Osteocyte (in vitro differentiated cells): ENCODE results near the gene CCDC51. TPM values are rescaled to one million over a fixed set of nuclear protein-coding genes. Genes with fewer than 3 reads are reported as not detected.
"Not testable (repeated sequence)": the region's sequence is repeated elsewhere in the genome, so short reads cannot be mapped to it uniquely, and the experiment has no call there.

ENCODE experiments used
- DNase-seq: peaks from one replicate; pipeline ENCODE4 v3.0.0; 2021; ENCODE audit warnings: mixed read lengths; ENCODE audit not compliant: unreplicated experiment; ENCODE audit errors: extremely low spot score
- H3K27ac Mint-ChIP-seq: one replicate; pipeline ENCODE4 v1.8.0; 2021; ENCODE audit warnings: mild to moderate bottlenecking, mixed read lengths; ENCODE audit not compliant: unreplicated experiment
- H3K27me3 Mint-ChIP-seq: one replicate; pipeline ENCODE4 v1.8.0; 2021; ENCODE audit warnings: mixed read lengths; ENCODE audit not compliant: unreplicated experiment
- H3K36me3 Mint-ChIP-seq: one replicate; pipeline ENCODE4 v1.8.0; 2021; ENCODE audit warnings: mixed read lengths; ENCODE audit not compliant: unreplicated experiment
- H3K4me1 Mint-ChIP-seq: one replicate; pipeline ENCODE4 v1.8.0; 2021; ENCODE audit warnings: mixed read lengths; ENCODE audit not compliant: unreplicated experiment
- H3K4me3 Mint-ChIP-seq: one replicate; pipeline ENCODE4 v1.8.0; 2021; ENCODE audit warnings: mild to moderate bottlenecking, moderate library complexity, mixed read lengths; ENCODE audit not compliant: unreplicated experiment
- H3K9me3 Mint-ChIP-seq: one replicate; pipeline ENCODE4 v1.8.0; 2021; ENCODE audit warnings: mixed read lengths; ENCODE audit not compliant: unreplicated experiment
- CTCF ChIP-seq: fragments of 200-600 bp; sonication (generic); IDR thresholded peaks from 2 replicates; pipeline ENCODE4 v1.5.0; 2021; ENCODE audit warnings: antibody characterized with exemption, mild to moderate bottlenecking, moderate library complexity
- long read RNA-seq: library from polyadenylated mRNA; unstranded; transcript quantifications from one replicate; pipeline ENCODE4 v2.0.0, GENCODE V29; 2021
- total RNA-seq: library from RNA; stranded (reverse); gene quantifications from 2 replicates; pipeline ENCODE4 v1.2.1, GENCODE V29; 2021

CCDC51 gene, protein sequence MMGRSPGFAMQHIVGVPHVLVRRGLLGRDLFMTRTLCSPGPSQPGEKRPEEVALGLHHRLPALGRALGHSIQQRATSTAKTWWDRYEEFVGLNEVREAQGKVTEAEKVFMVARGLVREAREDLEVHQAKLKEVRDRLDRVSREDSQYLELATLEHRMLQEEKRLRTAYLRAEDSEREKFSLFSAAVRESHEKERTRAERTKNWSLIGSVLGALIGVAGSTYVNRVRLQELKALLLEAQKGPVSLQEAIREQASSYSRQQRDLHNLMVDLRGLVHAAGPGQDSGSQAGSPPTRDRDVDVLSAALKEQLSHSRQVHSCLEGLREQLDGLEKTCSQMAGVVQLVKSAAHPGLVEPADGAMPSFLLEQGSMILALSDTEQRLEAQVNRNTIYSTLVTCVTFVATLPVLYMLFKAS
- 11.3 and 11.9 TPM in 2 replicates for total RNA-seq
- long read RNA-seq, transcript CCDC51-206 (4 exons, 1,461 nt), result minor isoform, 14 of 99 reads
- long read RNA-seq, transcript CCDC51-202 (4 exons, 1,385 nt), result minor isoform, 7 of 99 reads
- long read RNA-seq, transcript CCDC51-201 (4 exons, 1,560 nt), result major isoform, 30 of 99 reads
- long read RNA-seq, partial matches to known transcripts, result 19 of 99 reads
- long read RNA-seq, other reads (novel, unspliced or antisense), result 29 of 99 reads

- H3K36me3 Mint-ChIP-seq, result peaks cover 5% of the 10 kb centered on the region
- H3K9me3 Mint-ChIP-seq, result no peaks in the 10 kb centered on the region
- H3K4me1 Mint-ChIP-seq, result peaks cover 33% of the 10 kb centered on the region
- no peaks in the 10 kb centered on the region for H3K27me3 Mint-ChIP-seq
- peak; percentile 98 for DNase-seq
- H3K4me3 Mint-ChIP-seq, result peak within 1 kb of the TSS; percentile 98
- TF ChIP-seq CTCF, result no peak
- peak within 1 kb of the TSS; percentile 96 for H3K27ac Mint-ChIP-seq
Measured at GRCh38 chr3:48439820-48440589, at the start of gene CCDC51, which contains the start of gene TMA7. TSS of gene CCDC51 (minus strand) at chr3:48440119. CDS start at chr3:48435128, 4,991 bp downstream. TSS of gene TMA7 (plus strand) at chr3:48440257. CDS start at chr3:48440297, 40 bp downstream.

GRCh38 chr3:48486952-48487351, 47.0 kb upstream of the CCDC51 start:
- DNase-seq, result no peak
- no peaks in the 10 kb centered on the region for H3K4me1 Mint-ChIP-seq
- no peak for TF ChIP-seq CTCF
- no peak overlapping the region for H3K27ac Mint-ChIP-seq
- no peak overlapping the region for H3K4me3 Mint-ChIP-seq
- H3K9me3 Mint-ChIP-seq, result no peaks in the 10 kb centered on the region
- peaks cover 1% of the 10 kb centered on the region for H3K36me3 Mint-ChIP-seq
- no peaks in the 10 kb centered on the region for H3K27me3 Mint-ChIP-seq

GRCh38 chr3:48482822-48483221, 42.9 kb upstream of the CCDC51 start:
- not testable (repeated sequence) for H3K36me3 Mint-ChIP-seq, H3K4me1 Mint-ChIP-seq, H3K27ac Mint-ChIP-seq, H3K4me3 Mint-ChIP-seq, H3K27me3 Mint-ChIP-seq, H3K9me3 Mint-ChIP-seq, DNase-seq

- H3K27me3 Mint-ChIP-seq, H3K36me3 Mint-ChIP-seq: not testable (repeated sequence)
Measured at GRCh38 chr3:48480891-48481290, 41.0 kb upstream of the CCDC51 start.

GRCh38 chr3:48478626-48479555, 39.0 kb upstream of the CCDC51 start:
- Mint-ChIP-seq H3K27ac (no peak overlapping the region), H3K9me3 (no peaks in the 10 kb centered on the region), H3K27me3 (no peaks in the 10 kb centered on the region), H3K4me1 (peaks cover 3% of the 10 kb centered on the region), H3K4me3 (no peak overlapping the region), H3K36me3 (peaks cover 2% of the 10 kb centered on the region)
- no peak for DNase-seq
- no peak for TF ChIP-seq CTCF

More at GRCh38 chr3:48480891-48481290, 41.0 kb upstream of the CCDC51 start:
- not testable (repeated sequence) for H3K4me1 Mint-ChIP-seq, H3K4me3 Mint-ChIP-seq, H3K9me3 Mint-ChIP-seq, H3K27ac Mint-ChIP-seq, DNase-seq
